Spinal cord (tissue), 10 donors: Measurements from ENCODE around the gene PEA15. TPM values are rescaled to one million over a fixed set of nuclear protein-coding genes. Genes with fewer than 3 reads are reported as not detected.

Source experiments
- DNase-seq, 6 donors: peaks; one replicate each; pipeline versions ENCODE4 v3.0.0 to v3.0.0-alpha.2; 2013 to 2015; ENCODE audit warnings: low spot score in 6 of 6, low read depth in 4 of 6
- H3K27ac ChIP-seq: one replicate; pipeline ENCODE4 v1.5.1; 2013; ENCODE audit warnings: low read depth, low read length, control low read depth
- H3K27me3 ChIP-seq: one replicate; pipeline ENCODE4 v1.6.1; 2013; ENCODE audit warnings: low read length; ENCODE audit not compliant: control insufficient read depth, insufficient read depth
- H3K36me3 ChIP-seq: one replicate; pipeline ENCODE4 v1.6.1; 2013; ENCODE audit warnings: low read length; ENCODE audit not compliant: control insufficient read depth, insufficient read depth
- H3K4me1 ChIP-seq: one replicate; pipeline ENCODE4 v1.6.1; 2013; ENCODE audit warnings: low read length; ENCODE audit not compliant: control insufficient read depth, insufficient read depth
- H3K4me3 ChIP-seq: one replicate; pipeline ENCODE4 v1.5.1; 2013; ENCODE audit warnings: low read depth, low read length, control low read depth
- H3K9me3 ChIP-seq: one replicate; pipeline ENCODE4 v1.6.1; 2013; ENCODE audit warnings: low read length; ENCODE audit not compliant: control insufficient read depth, insufficient read depth
- WGBS: methylation state at CpG from one replicate; pipeline ENCODE4 v1.1.5; 2013; ENCODE audit warnings: missing lambda C conversion rate; ENCODE audit not compliant: insufficient coverage; 5-methylcytosine and 5-hydroxymethylcytosine counted together
- long read RNA-seq, 4 donors: transcript quantifications; one replicate each; lab custom pipeline, GENCODE V29; 2026
- polyA plus RNA-seq, 2 donors: library from polyadenylated mRNA; unstranded; fragments of 120-200 nt; gene quantifications; one replicate each; pipeline ENCODE4 v1.2.1, GENCODE V29; 2013; ENCODE audit not compliant: insufficient read length in 2 of 2
- total RNA-seq, 2 donors: library from RNA; depleted of rRNA in 1 of 2; stranded (reverse); fragments of 120-200 nt in 1 of 2; fragments of >200 nt in 1 of 2; gene quantifications; one replicate each; pipeline versions ENCODE4 v1.2.3 to v1.2.4, GENCODE V29; 2013 to 2014
- donor health status: healthy.

The PEA15 gene, protein sequence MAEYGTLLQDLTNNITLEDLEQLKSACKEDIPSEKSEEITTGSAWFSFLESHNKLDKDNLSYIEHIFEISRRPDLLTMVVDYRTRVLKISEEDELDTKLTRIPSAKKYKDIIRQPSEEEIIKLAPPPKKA
- total RNA-seq (100 to 1,000 TPM; 135 to 244 TPM), polyA plus RNA-seq (100 to 1,000 TPM; 646 to 919 TPM)
- long read RNA-seq, donor 1, transcript PEA15-201 (4 exons, 2,471 nt), result major isoform, 279 of 448 reads
- long read RNA-seq, donor 1, partial matches to known transcripts, result 168 of 448 reads
- long read RNA-seq, donor 1, other reads (novel, unspliced or antisense), result 0 of 448 reads
- long read RNA-seq, donor 2, transcript PEA15-201 (4 exons, 2,471 nt), result major isoform, 217 of 620 reads
- long read RNA-seq, donor 2, partial matches to known transcripts, result 400 of 620 reads
- long read RNA-seq, donor 2, other reads (novel, unspliced or antisense), result 0 of 620 reads
- long read RNA-seq, donor 3, transcript PEA15-201 (4 exons, 2,471 nt), result major isoform, 188 of 626 reads
- long read RNA-seq, donor 3, partial matches to known transcripts, result 435 of 626 reads
- long read RNA-seq, donor 3, other reads (novel, unspliced or antisense), result 0 of 626 reads
- long read RNA-seq, donor 4, transcript PEA15-201 (4 exons, 2,471 nt), result major isoform, 50 of 96 reads
- long read RNA-seq, donor 4, partial matches to known transcripts, result 44 of 96 reads
- long read RNA-seq, donor 4, other reads (novel, unspliced or antisense), result 0 of 96 reads

DNA sequence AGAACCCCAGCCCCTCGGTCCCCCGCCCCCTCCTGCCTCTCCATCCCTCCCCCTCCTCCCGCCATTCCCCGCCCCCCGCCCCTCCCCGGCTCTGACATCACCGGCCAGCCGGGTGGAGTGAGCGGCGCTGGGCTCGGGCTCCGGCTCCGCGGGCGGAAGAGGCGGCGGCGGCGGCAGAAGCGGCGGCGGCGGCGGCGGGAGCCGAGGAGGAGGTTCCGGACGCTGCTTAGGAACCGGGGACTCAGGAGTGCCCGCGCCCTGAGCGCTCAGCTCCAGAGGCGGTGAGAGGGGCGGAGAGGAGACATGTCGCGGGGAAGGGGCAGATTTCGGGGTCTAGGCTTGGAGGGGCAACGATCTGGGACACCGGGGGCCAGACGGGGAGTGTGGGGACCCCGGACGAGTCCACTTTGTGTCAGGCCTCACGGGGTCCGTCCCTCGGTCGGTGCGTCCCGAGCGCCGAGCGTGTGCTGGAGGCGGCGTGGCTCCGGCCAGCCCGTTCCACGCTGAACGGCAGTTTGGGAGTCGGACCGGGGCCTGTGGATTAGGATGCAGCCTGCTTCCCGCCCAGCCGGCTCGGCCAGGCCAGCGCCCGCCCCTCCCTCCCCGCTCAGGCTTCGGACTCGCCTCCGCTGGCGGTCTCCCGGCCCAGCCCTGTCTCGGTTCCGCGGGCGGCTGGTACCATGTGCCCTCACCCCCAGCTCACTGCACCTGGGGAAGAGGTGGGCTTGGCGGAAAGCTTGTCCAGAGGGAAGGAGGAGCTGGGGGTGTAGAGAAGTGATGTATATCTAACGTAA, at the start of gene PEA15:
PEA15 (plus strand) TSS at position 143 of the 794 bp plus-strand sequence. CDS start 6,161 bp downstream, outside the sequence.
- peak within 1 kb of the TSS; percentile 94 for H3K27ac ChIP-seq

GRCh38 chr1:160156361-160156760, 48.8 kb upstream of the PEA15 start:
- no peaks in the 10 kb centered on the region for H3K4me1 ChIP-seq
- no peak overlapping the region for H3K4me3 ChIP-seq
- WGBS, result no CpG with 5 or more reads among the region's 5 CpGs
- no peaks in the 10 kb centered on the region for H3K9me3 ChIP-seq
- H3K36me3 ChIP-seq, result no peaks in the 10 kb centered on the region
- H3K27me3 ChIP-seq, result no peaks in the 10 kb centered on the region
- DNase-seq, result no peak
- no peak overlapping the region for H3K27ac ChIP-seq

More for the DNA sequence above, at the start of gene PEA15:
- DNase-seq, result peak in 4 of 6 donors; percentile 69 to 94 (median 87)
- Histone ChIP-seq H3K4me3 (peak within 1 kb of the TSS; percentile 94), H3K9me3 (no peaks in the 10 kb centered on the region), H3K36me3 (peaks cover 27% of the 10 kb centered on the region), H3K27me3 (no peaks in the 10 kb centered on the region), H3K4me1 (peaks cover 56% of the 10 kb centered on the region)
- WGBS, result under 1% methylated on average over 62 of the region's 76 CpGs

GRCh38 chr1:160157174-160157573, 48.0 kb upstream of the PEA15 start:
- Histone ChIP-seq H3K4me1 (no peaks in the 10 kb centered on the region), H3K9me3 (no peaks in the 10 kb centered on the region), H3K27ac (no peak overlapping the region), H3K27me3 (no peaks in the 10 kb centered on the region), H3K36me3 (no peaks in the 10 kb centered on the region), H3K4me3 (no peak overlapping the region)
- no peak for DNase-seq
- no CpG with 5 or more reads among the region's 4 CpGs for WGBS

DNA sequence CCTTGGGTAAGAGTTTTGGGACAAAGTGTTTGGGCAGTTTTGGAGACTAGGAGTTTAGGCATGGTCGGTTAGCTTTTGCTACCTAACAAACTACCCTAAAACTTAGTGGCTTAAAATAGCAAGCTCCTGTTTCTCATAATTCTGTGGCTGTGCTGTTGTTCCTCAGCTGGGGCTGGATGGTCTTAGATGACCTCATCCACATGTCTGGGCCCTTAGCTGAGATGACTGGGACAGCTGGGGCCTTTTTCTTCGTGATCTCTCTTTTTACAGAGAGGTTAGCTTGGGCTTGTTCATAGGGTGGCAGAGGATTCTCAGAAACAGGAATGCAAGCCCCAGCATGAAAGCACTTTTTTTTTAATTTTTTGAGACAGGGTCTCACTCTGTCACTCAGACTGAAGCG, 47.2 kb upstream of the PEA15 start:
- H3K27ac ChIP-seq, result no peak overlapping the region
- 73% methylated on average over 2 of the region's 3 CpGs for WGBS
- no peaks in the 10 kb centered on the region for H3K9me3 ChIP-seq
- no peak for DNase-seq
- H3K4me3 ChIP-seq, result no peak overlapping the region
- no peaks in the 10 kb centered on the region for H3K4me1 ChIP-seq
- no peaks in the 10 kb centered on the region for H3K36me3 ChIP-seq
- H3K27me3 ChIP-seq, result no peaks in the 10 kb centered on the region

DNA sequence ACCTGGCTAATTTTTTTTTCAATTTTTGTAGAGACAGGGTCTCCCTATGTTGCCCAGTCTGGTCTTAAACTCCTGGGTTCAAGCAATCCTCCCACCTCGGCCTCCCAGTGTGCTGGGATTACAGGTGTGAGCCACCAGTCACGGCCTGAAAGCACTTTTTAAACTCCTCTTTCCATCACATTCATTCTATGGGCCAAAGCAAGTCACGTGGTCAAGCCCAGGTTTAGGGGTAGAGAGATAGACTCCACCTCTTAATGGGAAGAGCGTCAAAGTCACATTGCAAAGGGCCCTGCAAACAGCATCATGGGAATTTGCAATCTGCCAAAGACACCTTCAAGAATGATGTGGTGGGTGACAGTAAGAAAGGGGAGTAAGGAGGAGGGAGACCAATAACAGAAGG, 46.6 kb upstream of the PEA15 start:
- Histone ChIP-seq H3K27ac (no peak overlapping the region), H3K36me3 (no peaks in the 10 kb centered on the region), H3K4me1 (no peaks in the 10 kb centered on the region), H3K27me3 (no peaks in the 10 kb centered on the region), H3K9me3 (no peaks in the 10 kb centered on the region), H3K4me3 (no peak overlapping the region)
- 100% methylated on average over 2 of the region's 4 CpGs for WGBS
- DNase-seq, result no peak

GRCh38 chr1:160159846-160160245, 45.3 kb upstream of the PEA15 start:
- no peak for DNase-seq
- Histone ChIP-seq H3K27ac (no peak overlapping the region), H3K9me3 (no peaks in the 10 kb centered on the region), H3K27me3 (no peaks in the 10 kb centered on the region), H3K4me1 (no peaks in the 10 kb centered on the region), H3K36me3 (no peaks in the 10 kb centered on the region), H3K4me3 (no peak overlapping the region)

DNA sequence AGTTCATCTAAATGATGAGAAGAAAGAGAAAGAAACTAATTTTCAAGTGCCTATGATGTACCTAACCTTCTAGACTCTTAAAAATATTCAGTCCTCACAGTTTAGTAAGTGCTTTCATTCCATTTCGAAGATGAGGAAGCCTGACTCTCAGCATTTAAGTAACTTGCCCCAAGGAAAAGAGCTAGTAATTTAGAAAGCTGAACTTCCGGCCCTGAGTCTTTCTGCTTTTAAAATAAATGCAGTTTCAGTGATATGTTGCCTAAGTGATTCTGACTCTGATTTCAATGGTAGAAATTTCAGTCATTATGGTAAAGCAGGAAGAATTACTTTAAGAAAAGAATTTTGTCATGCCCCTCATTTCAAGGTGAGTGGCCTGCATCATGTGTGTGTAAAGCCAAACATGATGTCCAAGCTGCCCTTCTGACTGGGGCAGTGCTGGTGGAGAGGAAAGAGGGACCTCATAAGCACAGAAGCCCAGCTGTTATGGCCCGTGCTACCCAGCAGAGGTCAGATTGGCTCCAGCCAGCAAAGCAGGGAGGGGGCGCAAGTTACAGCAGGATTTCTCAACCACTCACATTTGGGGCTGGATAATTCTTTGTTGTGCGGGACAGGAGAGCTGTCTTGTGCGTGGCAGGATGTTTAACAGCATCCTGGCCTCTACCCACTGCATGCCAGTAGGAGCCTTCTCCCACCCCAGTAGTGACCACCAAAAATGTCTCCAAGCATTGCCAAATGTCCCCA, 43.0 kb upstream of the PEA15 start:
- 0% methylated on average over 1 of the region's 6 CpGs for WGBS
- Histone ChIP-seq H3K27ac (no peak overlapping the region), H3K9me3 (no peaks in the 10 kb centered on the region), H3K27me3 (no peaks in the 10 kb centered on the region), H3K4me3 (no peak overlapping the region), H3K4me1 (no peaks in the 10 kb centered on the region), H3K36me3 (no peaks in the 10 kb centered on the region)
- DNase-seq, result peak in 2 of 6 donors; percentile 34 to 46

GRCh38 chr1:160162931-160163330, 42.3 kb upstream of the PEA15 start:
- Histone ChIP-seq H3K9me3 (no peaks in the 10 kb centered on the region), H3K4me1 (no peaks in the 10 kb centered on the region), H3K36me3 (no peaks in the 10 kb centered on the region), H3K27me3 (no peaks in the 10 kb centered on the region), H3K27ac (no peak overlapping the region), H3K4me3 (no peak overlapping the region)
- no peak for DNase-seq
- 83% methylated on average over 2 of the region's 2 CpGs for WGBS

GRCh38 chr1:160163615-160164014, 41.6 kb upstream of the PEA15 start:
- no peaks in the 10 kb centered on the region for H3K4me1 ChIP-seq
- H3K27me3 ChIP-seq, result no peaks in the 10 kb centered on the region
- no peak for DNase-seq
- no peaks in the 10 kb centered on the region for H3K9me3 ChIP-seq
- no peak overlapping the region for H3K27ac ChIP-seq
- H3K36me3 ChIP-seq, result no peaks in the 10 kb centered on the region
- no peak overlapping the region for H3K4me3 ChIP-seq
- WGBS, result no CpG with 5 or more reads among the region's 1 CpG
